HL-60/S4 (cell line): Measurements from ENCODE around the gene LSMEM2.

Experiments used
- in situ Hi-C: fragments of 300-500 bp; cut with MboI; formaldehyde crosslinking; loops from 2 replicates; pipeline ENCODE4 v1.14.3; 2022; ENCODE audit warnings: low sequenced_read_pairs

LSMEM2 gene

DNA sequence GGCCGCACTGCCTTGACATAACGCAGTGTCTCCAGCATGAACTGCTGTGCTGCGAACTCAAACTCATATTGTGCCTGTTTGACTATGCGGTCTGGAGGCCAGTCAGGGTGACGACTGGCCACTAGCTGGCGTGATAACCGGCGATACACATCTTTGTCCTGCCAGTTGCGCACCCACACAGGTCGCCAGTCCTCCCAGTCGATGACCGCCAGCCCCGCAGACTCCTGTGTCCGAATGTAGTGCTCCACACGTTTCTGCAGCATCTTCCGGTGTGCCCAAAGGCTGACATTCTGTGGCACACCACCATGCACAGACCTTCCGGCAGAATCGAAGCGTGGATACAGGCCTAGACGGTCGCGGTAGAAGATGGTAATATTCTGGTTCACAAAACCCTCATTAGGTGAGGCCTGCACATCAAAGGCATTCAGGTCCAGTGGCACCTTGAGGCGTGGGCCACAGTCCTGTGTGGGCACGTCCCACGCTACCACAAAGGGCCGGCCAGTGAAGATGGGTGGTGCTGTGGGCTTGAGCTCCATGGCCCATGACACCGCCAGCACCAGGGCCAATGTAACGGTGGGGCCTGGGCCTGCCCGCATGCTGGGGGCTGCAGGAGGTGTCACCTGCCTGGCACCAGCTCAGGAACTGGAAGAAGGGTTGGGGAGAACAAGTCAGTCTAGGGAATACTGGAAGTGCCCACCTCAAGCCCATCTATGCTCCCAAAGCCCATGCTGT lies 41.2 kb downstream of the LSMEM2 start:
- in situ Hi-C loops = no loop called here

DNA sequence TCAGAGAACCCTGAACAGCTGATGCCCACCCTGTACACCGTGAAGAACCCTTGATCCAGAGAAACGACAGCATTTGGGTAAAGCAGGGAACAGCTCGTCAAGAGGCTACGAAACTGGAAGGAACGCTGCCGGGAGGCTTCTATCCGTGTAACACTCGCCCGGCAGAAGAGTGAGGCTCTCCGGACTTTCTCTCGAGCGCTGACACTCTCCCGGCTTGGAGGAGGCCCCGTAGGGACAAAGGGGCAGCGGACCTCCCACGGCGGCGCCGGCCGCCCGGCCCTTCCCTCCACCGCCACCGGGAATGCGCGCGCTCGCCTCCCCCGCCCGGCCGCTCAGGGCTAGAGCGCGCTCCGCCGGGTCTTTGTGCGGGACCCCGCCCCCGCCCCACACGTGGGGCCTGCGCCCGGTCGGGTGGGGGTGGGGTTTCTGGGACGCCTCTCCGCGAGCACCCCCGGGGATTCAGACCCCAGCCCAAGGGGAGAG lies 42.0 kb downstream of the LSMEM2 start:
- in situ Hi-C loops = no loop called here

DNA sequence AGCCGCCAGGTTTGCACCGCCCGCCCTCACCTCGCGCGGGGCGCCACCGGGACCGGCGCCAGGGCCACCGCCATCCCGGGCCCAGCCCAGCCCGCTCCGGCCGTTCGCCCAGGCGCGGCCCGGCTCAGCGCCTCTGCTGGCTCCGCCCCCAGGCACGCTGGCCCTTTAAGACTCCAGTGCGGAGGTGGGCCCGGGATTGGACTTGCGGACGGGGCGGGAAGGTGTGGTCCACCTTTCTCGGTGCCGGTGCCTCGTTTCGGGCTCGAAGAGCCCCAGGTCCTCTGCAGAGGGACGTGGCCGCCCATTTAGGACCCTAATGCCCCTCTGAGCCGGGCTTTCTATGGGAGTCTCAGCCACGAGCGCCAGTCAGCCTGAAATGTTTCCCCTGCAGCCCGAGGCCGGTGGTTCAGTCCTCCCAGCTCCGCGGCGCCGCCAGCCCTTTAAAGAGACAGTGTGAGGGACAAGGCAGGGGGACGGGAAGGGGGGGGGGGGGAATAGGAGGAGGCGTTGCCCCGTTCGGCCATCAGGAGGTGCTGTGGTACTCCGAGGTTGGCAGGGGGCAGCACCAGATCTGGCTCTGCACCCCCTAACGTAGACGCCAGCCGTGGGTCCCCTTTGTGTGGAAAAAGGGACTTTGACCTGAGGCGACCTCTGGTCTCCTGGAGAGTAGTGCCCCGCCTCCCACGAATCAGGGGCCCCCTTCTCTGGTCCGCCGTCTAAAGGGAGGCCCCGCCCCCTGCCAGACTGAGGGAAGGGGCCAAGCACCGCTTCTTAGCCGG lies 42.6 kb downstream of the LSMEM2 start:
- in situ Hi-C loops = no loop called here

DNA sequence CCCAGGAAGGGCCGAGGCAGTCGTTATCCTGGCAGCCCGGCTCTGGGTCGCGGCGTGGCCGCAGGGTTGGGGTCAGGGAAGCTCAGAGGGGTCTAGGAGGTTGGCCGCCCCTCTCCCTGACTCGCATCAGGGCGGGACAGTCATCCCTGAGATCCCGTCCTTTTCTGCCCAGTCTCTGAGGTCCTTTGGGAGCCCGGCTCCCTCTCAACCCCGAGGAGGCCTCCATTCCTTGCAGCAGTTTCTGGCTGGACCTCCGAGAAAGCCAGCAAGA lies 43.2 kb downstream of the LSMEM2 start:
- in situ Hi-C loops = no loop called here

DNA sequence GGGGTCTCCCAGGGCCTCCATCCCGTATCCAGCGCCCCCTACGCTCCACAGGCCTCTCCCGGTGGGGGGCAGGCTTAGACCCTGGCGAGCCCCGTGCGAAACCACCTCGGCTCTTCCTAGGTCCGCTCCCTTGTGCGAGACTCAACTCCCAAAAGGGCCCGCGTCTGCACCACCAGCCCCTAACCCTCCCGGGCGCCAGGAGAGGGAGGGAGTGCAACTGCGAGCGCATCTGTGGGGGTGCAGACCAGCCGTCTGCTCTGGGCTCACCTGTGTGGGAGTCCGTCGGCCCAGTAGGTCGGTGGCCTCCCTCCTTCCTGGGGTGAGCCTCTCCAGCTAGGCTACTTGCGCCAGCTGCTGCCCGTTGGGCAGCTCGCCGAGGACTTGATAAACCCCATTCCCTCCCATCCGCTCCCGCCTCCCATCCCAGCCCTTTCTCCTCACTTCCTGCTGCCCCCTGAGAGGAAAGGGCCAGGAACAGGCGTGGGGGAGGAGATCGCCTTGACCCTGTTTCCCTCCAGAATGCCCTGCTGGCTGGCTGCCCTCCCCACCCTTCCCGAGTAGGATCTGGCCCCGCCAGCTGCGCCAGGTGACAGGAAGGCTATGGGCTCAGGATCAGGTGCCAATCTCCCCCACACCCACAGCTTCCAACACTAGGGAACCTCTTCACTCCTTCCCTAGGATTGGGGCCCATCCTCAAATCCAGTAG lies 43.7 kb downstream of the LSMEM2 start, which contains the start of gene HYAL2:
HYAL2 (minus strand) TSS at position 360 of the 706 bp plus-strand sequence. CDS start 2,256 bp downstream, outside the sequence.
- in situ Hi-C loops = no loop called here

DNA sequence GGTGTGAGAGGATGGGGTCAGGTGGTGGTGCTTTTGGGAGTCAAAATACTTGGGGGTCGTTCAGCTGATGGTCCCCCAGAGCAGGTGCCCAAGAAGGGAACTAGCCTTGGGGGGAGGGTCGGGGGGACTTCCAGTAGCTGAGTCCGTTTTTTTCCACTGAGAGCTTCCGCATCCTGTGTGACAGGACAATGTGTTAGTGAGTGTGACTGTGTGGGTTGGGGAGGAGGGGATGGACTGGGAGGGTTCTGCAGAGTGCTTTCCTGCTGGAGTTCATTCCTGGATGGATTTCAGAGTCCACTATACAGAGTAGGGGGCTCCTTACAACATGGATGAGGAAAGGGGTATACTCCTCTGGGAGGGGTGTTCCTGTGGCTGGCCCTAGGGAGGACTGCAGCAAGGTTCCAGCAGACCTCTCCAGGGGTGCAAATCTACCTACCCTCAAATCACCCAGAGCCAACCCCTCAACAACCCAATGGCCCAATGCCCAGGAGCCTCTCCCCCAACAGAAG lies 44.3 kb downstream of the LSMEM2 start:
- in situ Hi-C loops = no loop called here

DNA sequence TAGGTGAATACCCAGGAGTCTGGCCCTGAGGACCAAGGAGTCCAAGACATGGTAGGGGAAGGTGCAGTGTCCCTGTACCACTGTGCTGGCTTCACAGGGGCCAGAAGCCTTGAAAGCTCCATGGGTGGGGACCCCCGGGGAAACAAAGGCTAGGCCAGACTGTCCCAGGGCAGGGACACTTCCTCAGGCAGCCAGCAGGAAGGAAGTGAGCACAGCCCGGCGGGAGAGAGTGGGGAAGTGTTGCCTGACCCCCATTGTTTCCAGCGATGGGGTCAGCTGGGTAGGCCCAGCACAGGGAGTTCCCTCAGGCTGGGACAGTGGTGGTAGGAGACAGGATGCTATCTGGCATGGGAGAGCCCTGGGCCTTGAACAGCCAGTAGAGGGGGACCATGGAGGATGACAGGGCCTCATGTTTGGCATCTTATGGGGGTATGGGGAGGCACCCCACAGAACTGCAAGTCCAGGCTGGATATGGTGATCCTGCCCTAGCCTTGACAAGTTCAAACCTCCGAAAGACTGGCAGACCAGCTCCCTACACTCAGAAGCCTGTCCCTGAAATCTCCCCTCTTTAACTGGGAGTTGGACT lies 44.8 kb downstream of the LSMEM2 start:
- in situ Hi-C loops = no loop called here

DNA sequence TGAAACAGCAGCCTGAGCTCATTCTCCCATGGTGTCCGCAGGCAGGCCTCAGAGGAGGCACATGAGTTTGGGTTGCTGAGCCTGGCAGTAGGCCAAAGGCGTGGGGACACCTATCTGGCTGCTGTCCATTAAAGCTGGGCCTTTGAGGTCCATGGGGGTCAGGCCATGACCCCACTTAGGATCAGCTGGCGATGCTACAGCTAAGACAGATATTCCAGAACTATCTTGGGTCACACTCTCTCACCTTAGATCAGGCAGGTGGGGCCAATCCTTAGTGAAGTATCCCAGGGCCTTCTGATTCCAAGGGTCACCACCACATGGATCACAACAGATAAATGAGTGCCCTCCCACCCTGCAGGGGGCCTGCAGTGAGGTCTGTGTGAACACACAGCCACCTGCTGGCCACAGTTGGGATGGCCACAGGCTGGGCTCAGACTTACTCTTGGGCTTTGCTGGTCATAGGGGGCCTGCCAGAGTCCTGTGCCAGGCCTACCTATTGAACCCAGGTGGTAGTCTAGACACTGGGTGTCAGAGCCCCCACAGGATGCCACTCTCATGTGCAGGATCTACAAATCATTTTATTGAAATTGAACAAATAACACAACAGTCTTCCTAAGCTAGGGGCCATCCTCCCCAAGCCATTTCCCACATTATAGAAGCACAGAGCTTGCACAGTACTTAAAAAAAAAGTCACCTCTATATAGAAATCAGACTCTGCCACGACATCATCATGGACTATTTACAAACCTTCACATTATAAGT lies 45.6 kb downstream of the LSMEM2 start:
- in situ Hi-C loops = no loop called here

DNA sequence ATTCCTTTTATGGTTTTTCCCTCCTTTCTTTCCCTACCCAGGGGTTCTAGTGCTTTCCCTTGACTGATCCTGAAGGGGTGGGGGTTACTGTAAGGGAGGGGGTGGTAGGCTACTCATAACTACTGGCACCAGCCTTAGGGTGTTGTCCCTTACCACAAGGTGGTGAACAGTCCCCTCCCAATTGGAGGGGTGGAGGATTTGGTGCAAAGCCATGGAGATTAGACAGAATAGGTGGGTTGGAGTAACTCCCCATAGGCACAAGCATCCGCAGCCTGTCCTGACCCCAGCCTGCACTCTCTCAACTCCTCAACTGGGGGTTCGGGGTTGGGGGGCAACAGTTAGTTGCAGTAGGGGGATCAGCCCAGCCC lies 46.2 kb downstream of the LSMEM2 start:
- in situ Hi-C loops = no loop called here

DNA sequence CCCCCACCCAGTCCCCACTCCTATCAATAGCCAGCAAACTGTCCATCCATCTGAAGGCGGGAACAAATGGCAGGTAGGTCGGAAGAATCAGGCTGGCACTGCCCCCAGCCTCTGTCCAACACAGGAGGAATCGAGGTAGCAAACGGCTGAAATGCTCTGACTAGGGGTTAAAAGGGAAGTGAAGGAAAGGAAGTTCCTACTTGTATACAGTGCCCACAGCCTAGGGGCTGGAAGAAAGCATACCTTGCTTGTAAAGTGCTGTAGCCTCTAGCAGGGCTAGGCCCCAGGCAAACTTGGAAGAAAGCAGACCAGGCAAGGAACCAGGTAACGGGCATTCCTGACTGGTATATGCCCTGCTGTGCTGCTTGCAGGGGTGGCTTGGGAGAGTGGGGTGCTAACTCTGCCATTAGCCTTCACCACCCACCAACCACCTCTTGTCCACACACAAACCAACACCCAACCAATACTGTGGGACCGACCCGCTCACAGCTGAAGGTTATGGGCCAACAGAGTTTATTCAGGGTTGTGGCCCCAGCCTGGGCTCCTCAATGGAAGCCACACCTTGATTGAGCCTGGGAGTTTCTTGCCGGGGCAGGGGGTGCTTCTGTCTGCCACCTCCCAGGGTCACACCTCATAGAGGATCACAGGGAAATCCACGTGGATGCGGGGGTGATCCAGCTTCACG lies 46.8 kb downstream of the LSMEM2 start:
- in situ Hi-C loops = no loop called here

DNA sequence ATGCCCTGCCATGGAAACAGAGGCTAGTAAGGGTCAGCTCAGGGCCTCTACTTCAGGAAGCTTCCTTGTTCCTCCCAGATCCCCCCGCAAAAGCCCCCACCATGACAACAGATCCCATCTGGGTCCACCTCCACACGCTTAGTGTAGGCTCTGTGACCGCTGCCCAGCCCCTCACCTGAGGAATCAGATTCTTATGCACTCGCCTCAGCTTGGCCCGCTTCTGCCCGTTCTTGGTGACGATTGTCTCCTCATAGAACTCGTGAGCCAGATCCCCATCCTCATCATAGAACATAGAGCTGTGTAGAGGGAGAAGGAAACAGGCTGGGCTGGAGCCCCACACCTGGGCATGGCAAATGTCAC lies 47.3 kb downstream of the LSMEM2 start:
- in situ Hi-C loops = no loop called here

DNA sequence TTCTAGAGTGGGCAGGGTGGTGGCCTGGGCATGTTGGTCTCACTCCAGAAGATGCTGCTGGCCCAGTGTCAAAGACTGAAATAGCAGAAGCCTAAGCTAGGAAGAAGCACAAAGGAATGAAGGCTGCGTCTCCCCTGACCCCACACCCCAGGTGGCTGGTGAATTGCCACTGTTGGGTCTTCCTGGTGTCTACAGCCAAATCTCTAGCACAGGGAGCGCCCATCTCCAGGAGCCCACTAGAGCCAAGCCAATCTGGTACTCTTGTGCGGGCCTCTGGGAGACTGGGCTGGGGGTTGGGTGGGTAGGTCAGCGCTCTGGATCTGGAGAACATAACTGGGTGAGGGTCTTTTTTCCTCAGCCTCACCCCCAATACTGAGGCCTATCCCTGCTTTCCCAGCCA lies 48.2 kb downstream of the LSMEM2 start:
- in situ Hi-C loops = no loop called here

DNA sequence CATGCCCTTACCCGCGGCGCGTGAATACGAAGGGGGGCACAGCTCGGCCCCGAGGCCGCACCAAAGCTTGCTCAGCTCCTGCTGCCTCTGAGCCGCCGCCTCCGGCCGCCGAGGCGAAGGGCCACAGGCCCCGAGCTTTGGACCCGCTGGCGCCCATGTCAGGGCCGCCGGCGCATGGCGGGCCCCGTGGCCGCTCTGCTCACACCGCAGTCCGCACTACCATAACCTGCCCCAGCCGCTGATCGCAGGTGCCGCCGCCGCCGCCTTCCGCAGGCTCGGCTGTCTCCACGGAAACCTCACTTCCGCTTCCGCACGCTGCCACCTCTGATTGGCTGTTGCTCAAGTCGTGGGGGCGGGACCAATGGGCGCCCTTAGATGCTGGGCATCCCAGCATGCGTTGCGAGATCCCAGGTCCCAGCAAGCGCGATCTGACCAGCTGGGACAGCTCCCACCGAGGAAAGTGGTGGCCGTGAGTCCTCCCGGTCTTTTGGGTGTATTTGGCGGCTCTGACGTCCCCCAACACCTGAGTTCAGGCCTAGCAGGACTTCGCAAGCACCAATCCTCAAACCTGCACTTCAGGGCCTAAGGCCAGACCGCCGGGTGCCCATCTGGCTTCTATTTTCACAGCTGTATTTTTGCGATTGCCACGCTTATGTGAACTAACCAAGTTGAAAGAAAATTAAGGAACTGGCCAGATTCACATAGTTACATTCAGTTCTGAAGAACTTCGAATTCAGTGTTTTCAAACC lies 49.2 kb downstream of the LSMEM2 start, which contains the start of gene TUSC2:
TUSC2 (minus strand) TSS at position 281 of the 749 bp plus-strand sequence; CDS start at position 157, 124 bp downstream.
- in situ Hi-C loops = no loop called here

DNA sequence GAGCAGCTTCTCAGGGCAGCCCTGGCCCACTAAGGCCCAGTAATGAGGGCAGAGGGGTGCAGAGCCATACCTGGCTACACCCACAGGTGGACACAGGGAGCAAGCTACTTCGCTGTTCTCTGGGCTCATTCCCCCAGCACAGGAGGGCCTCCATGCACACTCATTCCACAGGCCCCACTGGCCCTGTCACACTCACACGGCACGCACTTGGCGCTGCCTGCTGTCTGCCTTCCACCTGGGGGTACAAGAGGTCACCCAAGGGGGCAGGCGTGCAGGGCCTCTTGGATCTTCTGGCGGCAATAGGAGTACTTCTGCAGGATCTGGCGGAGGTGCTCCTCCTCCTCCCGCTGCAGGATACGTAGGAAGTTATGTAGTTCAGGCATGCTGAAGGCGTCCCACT lies 51.4 kb downstream of the LSMEM2 start:
- in situ Hi-C loops = no loop called here

DNA sequence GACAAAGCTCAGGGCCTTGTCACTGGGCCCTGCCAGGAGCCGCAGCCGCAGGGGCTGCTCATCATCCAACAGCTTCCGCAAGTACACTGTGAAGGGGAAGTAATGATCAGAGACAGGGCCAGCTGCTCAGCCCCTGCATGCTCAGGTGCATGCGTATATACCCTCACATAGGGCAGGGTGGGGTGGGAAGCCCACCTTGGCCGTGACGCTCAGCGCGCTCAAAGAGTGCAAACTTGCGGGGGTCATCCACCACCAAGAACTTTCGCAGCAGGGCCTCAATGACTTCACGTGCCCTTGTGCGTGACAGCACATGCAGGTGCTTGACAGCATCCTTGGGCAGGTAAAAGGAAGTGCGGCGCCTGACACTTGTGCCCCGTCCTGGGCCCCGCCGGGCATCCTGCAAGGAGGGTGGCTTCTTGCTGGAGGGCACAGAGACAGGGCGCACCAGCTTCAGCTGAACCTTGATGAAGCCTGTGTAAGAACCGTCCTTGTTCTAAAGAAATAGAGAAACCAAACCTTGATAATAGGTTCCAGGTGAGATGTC lies 52.5 kb downstream of the LSMEM2 start:
- in situ Hi-C loops = no loop called here

DNA sequence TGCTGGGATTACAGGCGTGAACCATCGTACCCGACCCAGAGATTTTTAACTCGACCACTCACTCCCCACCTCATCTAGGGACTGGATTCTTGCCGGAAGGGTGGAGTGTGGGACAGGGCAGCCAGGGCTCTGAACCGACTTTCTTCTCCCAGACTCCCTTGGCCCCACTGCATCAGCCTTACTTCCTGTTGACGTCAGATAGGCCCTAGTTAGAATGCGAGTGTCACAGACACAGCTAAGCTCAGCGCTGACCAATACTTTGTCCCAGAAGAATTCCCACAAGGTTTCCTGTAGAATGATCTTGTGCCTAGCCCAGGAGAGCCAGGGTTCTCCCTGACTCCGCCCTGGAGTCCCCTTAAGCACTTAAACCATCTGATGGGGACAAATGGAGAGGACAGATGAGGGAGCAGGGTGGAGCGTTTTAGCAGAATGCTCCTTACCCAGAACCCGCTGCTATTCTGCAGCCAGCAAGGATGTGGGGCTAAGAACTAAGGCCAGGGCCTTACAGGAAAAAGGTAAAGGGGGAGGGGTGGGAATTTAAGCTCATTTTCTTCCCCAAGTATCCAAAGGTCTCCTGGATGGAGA lies 54.9 kb downstream of the LSMEM2 start:
- in situ Hi-C loops = no loop called here

DNA sequence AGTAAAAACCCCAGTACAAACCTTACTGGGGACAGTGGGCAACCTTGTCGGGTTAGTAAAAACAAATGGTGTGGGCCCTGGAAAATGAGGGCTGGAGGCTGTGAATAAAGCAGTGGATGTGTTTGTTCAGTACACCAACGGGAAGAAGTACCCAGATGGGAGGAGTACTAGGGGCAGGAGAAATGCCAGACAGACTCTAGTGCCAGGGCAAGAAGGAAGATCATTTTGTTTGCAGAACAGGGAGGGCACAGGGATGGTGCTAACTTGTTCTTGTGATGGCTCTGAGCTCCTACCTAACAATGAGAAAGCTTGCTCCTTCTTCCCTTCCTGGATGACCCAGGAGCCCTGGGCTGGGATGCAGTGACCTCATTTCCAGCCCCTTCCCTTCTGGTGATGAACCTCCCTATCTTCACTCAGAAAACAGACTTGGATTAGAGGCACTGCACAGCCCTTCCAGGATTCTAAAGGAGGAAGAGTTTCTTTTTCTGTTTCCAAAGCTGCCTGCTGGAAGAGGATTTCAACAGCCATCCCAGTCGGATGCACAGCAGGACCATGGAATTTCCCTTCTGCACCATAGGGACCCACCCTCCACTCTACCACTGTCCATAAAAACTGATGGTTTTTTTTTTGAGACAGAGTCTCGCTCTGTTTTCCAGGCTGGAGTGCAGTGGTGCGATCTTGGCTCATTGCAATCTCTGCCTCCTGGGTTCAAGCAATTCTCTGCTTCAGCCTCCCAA lies 55.6 kb downstream of the LSMEM2 start:
- in situ Hi-C loops = no loop called here
